SK-N-DZ (cell line): ENCODE results near the gene VEZT.

Experiments used
- DNase-seq: peaks from one replicate; pipeline ENCODE4 v3.0.0-alpha.2; 2015; ENCODE audit warnings: low spot score

The VEZT gene

GRCh38 chr12:95198914-95199313 lies 18.7 kb upstream of the VEZT start:
- no peak for DNase-seq

- peak; percentile 44 for DNase-seq
These were observed 17.3 kb upstream of the VEZT start for GRCh38 chr12:95200128-95200894.

GRCh38 chr12:95201056-95201670 lies 16.4 kb upstream of the VEZT start:
- DNase-seq = no peak

DNA sequence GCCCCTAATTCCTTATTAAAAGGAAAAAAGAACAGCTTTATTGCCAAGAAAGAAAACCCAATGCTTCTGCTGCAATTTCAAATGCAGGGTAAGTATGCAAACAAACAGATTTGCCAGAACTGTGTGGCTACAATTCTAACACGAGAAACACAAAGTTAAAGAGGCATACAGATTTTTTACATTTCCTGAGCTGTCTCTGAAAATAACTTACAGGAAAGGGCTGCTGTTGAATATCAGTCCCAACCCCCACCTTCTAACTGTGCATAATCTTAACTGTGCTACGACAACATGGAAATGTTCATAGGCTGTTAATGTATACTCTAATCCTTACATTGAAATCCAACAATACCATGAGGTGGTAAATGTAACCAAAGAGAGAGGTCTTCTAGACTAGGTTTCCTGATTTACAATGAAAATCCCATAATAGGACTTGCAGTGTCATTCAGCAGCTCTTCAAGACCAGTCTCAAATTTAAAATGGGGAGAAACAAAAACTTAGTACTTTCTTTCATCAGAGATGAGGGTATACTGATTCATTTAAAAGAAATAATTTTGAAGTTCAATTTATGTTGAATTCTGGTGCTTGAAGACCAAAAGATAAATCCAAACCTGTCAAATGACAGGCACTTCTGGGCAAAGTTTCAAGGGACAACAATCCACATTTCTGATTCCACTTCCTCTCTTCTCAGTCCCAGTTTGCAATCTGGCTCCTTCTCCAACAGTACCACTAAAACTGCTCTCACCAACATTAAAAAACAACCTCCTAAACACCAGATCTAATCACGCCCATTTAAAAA lies 14.7 kb upstream of the VEZT start:
- DNase-seq = no peak

GRCh38 chr12:95203487-95204030 lies 14.0 kb upstream of the VEZT start:
- no peak for DNase-seq

GRCh38 chr12:95204141-95204866 lies 13.3 kb upstream of the VEZT start:
- peak; percentile 32 for DNase-seq

DNA sequence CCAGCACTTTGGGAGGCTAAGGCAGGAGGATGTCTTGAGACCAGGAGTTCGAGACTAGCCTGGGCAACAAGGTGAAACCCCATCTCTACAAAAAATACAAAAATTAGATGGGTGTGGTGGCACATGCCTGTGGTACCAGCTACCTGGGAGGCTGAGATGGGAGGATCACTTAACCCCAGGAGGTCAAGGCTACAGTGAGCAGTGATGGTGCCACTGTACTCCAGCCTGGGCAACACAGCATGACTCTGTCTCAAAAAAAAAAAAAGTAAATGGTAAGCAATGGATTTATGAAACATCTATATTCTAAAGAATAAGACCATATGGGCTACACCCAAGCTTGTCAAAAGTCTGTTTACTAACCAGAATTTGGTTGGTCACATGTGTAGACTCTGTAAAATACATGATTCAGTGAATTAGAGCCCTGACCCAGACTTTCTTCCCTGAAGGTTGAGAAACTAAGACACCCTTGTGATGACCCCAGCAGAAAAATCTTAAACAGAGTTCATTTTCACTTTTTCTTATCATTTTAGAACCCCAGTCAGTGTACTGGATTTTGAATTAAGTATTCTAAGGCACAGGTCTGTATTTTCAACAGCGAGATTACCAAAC lies 12.5 kb upstream of the VEZT start:
- DNase-seq = no peak

GRCh38 chr12:95205685-95206084 lies 11.9 kb upstream of the VEZT start:
- no peak for DNase-seq

DNA sequence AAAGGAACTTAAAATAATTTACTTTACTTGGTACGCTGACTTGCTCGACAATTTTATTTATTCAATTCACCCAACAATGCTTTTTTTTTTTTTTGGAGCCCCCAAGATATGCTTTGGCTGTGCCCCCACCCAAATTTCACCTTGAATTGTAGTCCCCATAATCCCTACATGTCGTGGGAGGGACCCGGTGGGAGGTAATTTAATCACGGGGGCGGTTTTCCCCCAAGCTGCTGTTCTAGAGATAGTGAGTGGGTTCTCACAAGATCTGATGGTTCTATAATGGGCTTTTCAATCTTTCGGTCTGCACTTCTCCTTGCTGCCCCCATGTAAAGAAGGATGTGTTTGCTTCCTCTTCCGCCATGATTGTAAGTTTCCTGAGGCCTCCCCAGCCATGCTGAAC lies 10.7 kb upstream of the VEZT start:
- no peak for DNase-seq

DNA sequence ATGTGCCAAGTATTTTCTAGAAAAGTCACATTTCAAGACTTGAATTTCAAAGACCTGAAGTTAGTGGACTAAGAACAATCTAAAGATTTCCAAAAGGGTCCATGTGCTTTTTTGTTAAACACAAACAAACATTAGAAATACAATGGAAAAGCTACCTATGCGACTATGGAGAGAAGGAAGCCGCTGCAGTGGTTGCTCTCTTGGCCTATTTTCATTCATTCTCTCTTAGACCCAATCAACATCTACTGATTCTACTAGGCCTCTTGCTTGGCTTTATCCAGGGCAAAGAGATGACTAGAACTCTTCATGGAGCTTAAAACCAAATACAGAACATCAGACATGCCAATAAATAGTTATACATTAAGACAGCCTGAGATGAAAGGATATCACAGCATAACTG lies 10.2 kb upstream of the VEZT start:
- no peak for DNase-seq

GRCh38 chr12:95208678-95209077 lies 8.9 kb upstream of the VEZT start:
- no peak for DNase-seq

DNA sequence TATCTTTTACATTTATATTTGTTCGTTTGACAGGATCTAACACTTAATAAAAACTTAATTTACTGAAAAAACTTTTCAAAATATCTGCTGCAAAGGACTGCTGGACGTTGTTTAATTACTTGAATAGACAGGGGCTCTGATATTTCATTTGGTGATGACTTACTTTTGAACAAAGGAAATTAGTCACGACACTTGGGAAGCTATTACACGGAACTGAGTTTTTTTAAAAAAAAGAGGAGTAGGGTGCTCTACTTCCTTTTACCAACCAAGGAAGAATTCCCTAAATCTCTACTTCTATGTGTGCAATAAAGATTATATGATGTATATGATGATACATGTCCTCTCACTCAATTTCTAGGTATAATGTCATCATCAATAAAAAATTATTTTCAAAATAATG lies 5.0 kb upstream of the VEZT start:
- no peak for DNase-seq

DNA sequence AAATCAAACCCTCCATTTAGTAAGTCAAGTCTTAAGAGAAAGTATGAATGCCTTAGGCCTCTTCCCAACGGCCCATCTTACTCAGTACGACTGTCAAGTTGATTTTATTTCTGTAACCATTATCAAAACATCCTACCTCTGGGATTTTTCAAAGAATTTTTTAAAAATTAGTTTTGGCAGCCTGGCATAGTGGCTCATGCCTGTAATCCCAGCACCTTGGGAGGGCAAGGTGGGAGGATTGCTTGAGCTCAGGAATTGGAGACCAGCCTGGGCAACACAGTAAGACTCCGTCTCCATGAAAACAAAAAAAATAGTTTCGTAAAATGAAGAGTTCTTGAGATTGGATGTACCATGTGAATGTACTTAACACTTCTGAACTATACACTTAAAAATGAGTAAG lies 4.5 kb upstream of the VEZT start:
- peak; percentile 61 for DNase-seq

DNA sequence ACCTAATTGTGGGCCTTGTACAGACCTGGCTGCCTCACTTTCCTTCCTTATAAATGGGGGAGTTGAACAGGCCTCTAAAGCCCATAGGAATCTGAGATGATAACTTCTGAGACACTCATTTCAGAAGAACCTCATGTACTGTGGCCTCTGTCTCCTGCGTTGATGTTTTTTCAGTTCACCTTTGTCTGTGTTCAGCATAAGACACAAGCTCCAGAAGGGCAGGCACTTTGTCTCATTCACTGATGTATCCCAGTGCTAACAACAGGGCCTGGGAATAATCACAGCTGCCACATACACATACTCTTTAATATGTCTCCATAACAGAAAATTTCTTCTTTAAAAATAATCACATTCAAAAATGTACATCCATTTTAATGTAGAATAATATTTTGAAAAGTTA lies 3.7 kb upstream of the VEZT start:
- DNase-seq = peak; percentile 46

GRCh38 chr12:95214466-95214865 lies 3.1 kb upstream of the VEZT start:
- no peak for DNase-seq

- DNase-seq = peak; percentile 21
These were observed 1.7 kb upstream of the VEZT start for GRCh38 chr12:95215949-95216348.

DNA sequence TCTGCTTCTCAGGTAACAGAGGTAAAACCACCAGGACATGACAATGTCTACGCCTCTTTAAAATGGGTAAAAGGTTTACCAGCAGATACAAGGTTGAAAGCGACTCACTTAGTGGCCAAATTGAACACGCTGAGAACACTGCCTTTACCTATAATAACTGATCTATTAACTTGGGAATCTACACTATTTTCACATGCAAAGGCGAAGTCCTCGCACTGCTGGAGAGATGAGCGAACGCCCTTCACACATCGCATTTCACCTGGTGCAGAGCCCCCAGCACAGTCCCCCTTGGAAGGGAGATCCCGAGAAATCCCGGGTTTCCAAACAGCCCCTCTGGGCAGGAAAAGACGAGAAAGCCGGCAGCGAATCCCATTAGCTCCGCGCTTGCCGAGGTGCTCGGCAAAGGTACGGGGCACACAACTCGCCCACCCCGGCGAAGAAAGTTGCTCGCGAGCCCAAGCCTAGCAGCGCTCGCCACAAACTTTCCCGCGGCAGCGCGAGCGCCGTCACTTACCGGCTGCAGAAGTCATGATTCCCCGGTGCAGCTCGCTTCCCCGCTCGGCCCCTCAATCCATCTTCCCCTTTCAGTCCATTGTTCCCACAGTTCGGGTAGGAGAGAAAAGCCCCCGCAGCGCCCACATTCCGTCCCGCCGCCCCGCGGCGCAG lies 763 bp upstream of the VEZT start:
- peak; percentile 61 for DNase-seq

- DNase-seq = peak; percentile 59
These were observed 835 bp downstream of the VEZT start for GRCh38 chr12:95218150-95219133.

- DNase-seq = no peak
These were observed 2.6 kb downstream of the VEZT start for GRCh38 chr12:95220190-95220589.
